Effector memory CD4-positive, alpha-beta T cell (primary cell): Measurements from ENCODE around the gene AADACL4.

Source experiments
- DNase-seq, 3 donors: peaks; one replicate each; pipeline ENCODE4 v3.0.0-alpha.2; 2020
- H3K27ac ChIP-seq: 2 replicates; pipeline ENCODE4 v1.7.0; 2013; ENCODE audit warnings: mild to moderate bottlenecking, low read length, moderate library complexity; ENCODE audit not compliant: insufficient read depth, poor library complexity, severe bottlenecking
- H3K27me3 ChIP-seq: replicated peaks from 2 replicates; pipeline ENCODE4 v1.7.0; 2013; ENCODE audit warnings: mild to moderate bottlenecking, low read length; ENCODE audit not compliant: insufficient read depth, control insufficient read depth, poor library complexity, severe bottlenecking
- H3K36me3 ChIP-seq: 2 replicates; pipeline ENCODE4 v1.7.0; 2013; ENCODE audit warnings: mild to moderate bottlenecking, low read length, moderate library complexity; ENCODE audit not compliant: control insufficient read depth, insufficient read depth
- H3K4me1 ChIP-seq: 2 replicates; pipeline ENCODE4 v1.7.0; 2013; ENCODE audit warnings: low read length, mild to moderate bottlenecking; ENCODE audit not compliant: control insufficient read depth, insufficient read depth, poor library complexity, severe bottlenecking
- H3K4me3 ChIP-seq: 2 replicates; pipeline ENCODE4 v1.7.0; 2013; ENCODE audit warnings: low read length, low read depth, mild to moderate bottlenecking; ENCODE audit not compliant: insufficient read depth, poor library complexity, severe bottlenecking
- H3K9me3 ChIP-seq: 2 replicates; pipeline ENCODE4 v1.7.0; 2013; ENCODE audit warnings: mild to moderate bottlenecking, low read length, moderate library complexity; ENCODE audit not compliant: control insufficient read depth

Gene AADACL4

GRCh38 chr1:12627296-12627695, 16.6 kb upstream of the AADACL4 start:
- Histone ChIP-seq H3K36me3 (no peaks in the 10 kb centered on the region), H3K27ac (no peak overlapping the region), H3K4me1 (no peaks in the 10 kb centered on the region), H3K27me3 (no peaks in the 10 kb centered on the region), H3K9me3 (no peaks in the 10 kb centered on the region), H3K4me3 (no peak overlapping the region)
- DNase-seq, result no peak

- no peaks in the 10 kb centered on the region for H3K27me3 ChIP-seq
Observed at GRCh38 chr1:12629511-12629956, 14.4 kb upstream of the AADACL4 start.

GRCh38 chr1:12629985-12630760, 13.7 kb upstream of the AADACL4 start:
- DNase-seq, result no peak
- H3K4me3 ChIP-seq, result no peak overlapping the region

More at GRCh38 chr1:12629511-12629956, 14.4 kb upstream of the AADACL4 start:
- Histone ChIP-seq H3K4me3 (no peak overlapping the region), H3K9me3 (no peaks in the 10 kb centered on the region), H3K27ac (no peak overlapping the region), H3K4me1 (no peaks in the 10 kb centered on the region), H3K36me3 (no peaks in the 10 kb centered on the region)
- DNase-seq, result no peak

GRCh38 chr1:12630946-12631530, 12.8 kb upstream of the AADACL4 start:
- H3K4me1 ChIP-seq, result no peaks in the 10 kb centered on the region
- no peak for DNase-seq
- H3K27me3 ChIP-seq, result no peaks in the 10 kb centered on the region
- no peak overlapping the region for H3K4me3 ChIP-seq
- no peaks in the 10 kb centered on the region for H3K36me3 ChIP-seq
- no peaks in the 10 kb centered on the region for H3K9me3 ChIP-seq
- no peak overlapping the region for H3K27ac ChIP-seq

More at GRCh38 chr1:12629985-12630760, 13.7 kb upstream of the AADACL4 start:
- H3K4me1 ChIP-seq, result no peaks in the 10 kb centered on the region
- no peaks in the 10 kb centered on the region for H3K36me3 ChIP-seq
- H3K27ac ChIP-seq, result no peak overlapping the region
- H3K9me3 ChIP-seq, result no peaks in the 10 kb centered on the region
- H3K27me3 ChIP-seq, result no peaks in the 10 kb centered on the region

GRCh38 chr1:12631571-12631970, 12.3 kb upstream of the AADACL4 start:
- H3K36me3 ChIP-seq, result no peaks in the 10 kb centered on the region
- no peaks in the 10 kb centered on the region for H3K4me1 ChIP-seq
- no peaks in the 10 kb centered on the region for H3K27me3 ChIP-seq
- H3K27ac ChIP-seq, result no peak overlapping the region
- DNase-seq, result no peak
- no peak overlapping the region for H3K4me3 ChIP-seq
- no peaks in the 10 kb centered on the region for H3K9me3 ChIP-seq

DNA sequence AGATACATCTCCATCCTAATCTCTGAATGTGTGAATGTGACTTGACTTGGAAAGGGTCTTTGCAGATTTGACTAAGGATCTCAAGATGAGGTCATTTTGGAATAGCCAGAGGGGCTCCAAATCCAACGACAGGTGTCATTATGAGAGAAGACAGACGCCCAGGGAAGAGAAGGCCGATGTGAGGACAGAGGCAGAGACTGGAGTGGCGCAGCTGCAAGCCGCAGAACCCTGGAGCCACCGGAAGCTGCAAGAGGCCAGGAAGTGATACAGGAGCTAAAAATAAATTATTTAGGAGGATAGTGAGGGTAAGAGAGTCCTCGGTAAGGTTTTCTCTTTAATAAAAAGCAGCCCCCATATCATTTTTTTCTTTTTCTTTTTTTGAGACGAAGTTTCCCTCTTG, 9.7 kb upstream of the AADACL4 start:
- Histone ChIP-seq H3K27ac (no peak overlapping the region), H3K9me3 (no peaks in the 10 kb centered on the region), H3K36me3 (no peaks in the 10 kb centered on the region), H3K4me1 (no peaks in the 10 kb centered on the region), H3K27me3 (no peaks in the 10 kb centered on the region), H3K4me3 (no peak overlapping the region)
- DNase-seq, result no peak

DNA sequence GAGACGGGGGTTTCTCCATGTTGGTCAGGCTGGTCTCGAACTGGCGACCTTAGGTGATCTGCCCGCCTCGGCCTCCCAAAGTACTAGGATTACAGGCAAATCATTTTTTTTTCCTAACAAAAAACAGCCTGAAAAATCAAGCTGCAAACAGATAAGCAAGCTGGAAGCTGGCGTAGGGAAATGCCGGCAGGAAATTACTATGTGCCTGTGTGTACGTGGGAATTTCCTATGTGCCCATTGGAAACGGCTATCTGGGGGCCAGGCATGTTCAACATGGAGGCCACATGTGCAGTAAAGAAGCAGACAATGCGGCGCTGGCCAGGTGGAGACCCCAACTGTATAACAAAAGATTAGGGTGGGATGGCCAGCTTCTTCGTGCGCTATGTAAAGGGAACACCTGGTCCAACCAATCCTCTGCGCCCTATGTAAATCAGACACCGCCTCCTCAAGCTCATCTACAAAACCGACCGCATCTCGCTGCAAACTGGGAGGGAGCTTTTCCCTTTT, 9.1 kb upstream of the AADACL4 start:
- Histone ChIP-seq H3K4me3 (no peak overlapping the region), H3K27me3 (no peaks in the 10 kb centered on the region), H3K27ac (no peak overlapping the region), H3K4me1 (no peaks in the 10 kb centered on the region), H3K36me3 (no peaks in the 10 kb centered on the region), H3K9me3 (no peaks in the 10 kb centered on the region)
- no peak for DNase-seq

DNA sequence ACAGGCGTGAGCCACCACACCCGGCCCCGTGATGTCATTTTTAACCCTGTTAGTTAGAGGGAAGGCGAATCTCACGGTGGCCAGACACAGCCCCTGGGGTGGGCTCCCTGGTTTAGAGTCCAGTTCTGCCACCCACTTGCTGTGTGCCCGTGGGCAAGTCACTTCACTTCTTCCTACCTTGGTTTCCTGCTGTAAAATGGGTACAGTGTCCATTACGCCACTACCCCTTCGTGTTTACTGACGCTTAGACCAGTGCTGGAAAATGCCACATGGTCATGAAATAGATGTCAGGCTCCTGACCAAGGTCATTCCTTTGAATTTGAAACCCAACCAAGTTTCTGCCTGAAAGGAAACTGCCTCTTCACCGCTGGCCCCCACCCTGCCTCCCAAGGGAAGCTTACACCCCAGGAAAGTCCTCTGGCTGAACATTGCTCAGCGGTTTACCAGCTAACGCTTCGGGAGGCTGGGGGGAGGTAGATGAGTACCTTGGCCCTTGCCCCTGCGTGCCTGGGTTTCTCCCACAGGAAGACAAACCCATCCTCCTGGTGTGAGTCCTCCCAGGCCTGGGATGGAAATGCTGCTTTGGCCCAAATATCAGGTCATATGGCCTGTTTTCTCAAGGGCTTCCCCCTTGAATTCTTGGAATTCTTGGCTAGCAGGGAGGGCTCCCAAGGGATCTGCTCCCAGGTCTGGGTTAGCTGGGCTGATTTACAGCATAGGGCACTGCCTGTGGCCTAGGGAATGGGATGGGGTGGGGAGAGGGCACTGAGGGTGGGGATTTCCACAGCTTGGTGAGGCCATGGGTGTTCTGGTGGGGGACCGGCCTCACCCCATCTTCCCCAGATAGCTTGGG, 7.6 kb upstream of the AADACL4 start:
- DNase-seq, result no peak
- Histone ChIP-seq H3K9me3 (no peaks in the 10 kb centered on the region), H3K27me3 (no peaks in the 10 kb centered on the region), H3K36me3 (no peaks in the 10 kb centered on the region), H3K4me1 (no peaks in the 10 kb centered on the region), H3K27ac (no peak overlapping the region), H3K4me3 (no peak overlapping the region)

DNA sequence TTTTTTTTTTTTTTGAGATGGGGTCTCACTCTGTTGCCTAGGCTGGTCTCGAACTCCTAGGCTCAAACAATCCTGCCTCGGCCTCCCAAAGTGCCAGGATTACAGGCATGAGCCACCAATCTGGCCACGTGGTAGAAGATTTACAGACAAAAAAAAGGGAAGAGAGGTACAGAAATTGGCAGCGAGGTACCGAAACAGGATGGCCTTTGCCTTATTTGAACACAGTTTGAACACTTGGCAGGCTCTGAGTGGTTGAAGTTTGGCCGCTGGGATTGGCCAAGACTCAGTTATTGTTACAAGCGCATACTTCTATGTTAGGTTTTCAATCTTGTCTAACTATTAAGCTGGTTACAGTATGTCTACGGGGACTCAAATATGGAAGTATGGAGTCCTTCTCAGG, 6.2 kb upstream of the AADACL4 start:
- H3K9me3 ChIP-seq, result no peaks in the 10 kb centered on the region
- no peaks in the 10 kb centered on the region for H3K36me3 ChIP-seq
- no peak overlapping the region for H3K27ac ChIP-seq
- DNase-seq, result no peak
- H3K4me1 ChIP-seq, result no peaks in the 10 kb centered on the region
- H3K27me3 ChIP-seq, result no peaks in the 10 kb centered on the region
- no peak overlapping the region for H3K4me3 ChIP-seq
